Activated CD4-positive, alpha-beta T cell treated with anti-CD3 and anti-CD28 coated beads, Interleukin-10, Interleukin-2, amounts not matched to agents 100 ng/mL and 50 ng/mL, durations not matched to agents 16 hours and 8 hours (primary cell): ENCODE measurements around the gene MRPS6.

ENCODE experiments used
- DNase-seq: peaks from one replicate; pipeline ENCODE4 v3.0.0-alpha.2; 2020

The MRPS6 gene

GRCh38 chr21:34135330-34135729 is 62.0 kb downstream of the MRPS6 start:
- no peak for DNase-seq

GRCh38 chr21:34141373-34141772 is 68.0 kb downstream of the MRPS6 start:
- DNase-seq: no peak

- no peak for DNase-seq
Measured at GRCh38 chr21:34143685-34144182, 70.4 kb downstream of the MRPS6 start.

- DNase-seq: no peak
Measured at GRCh38 chr21:34144224-34144623, 70.8 kb downstream of the MRPS6 start.

GRCh38 chr21:34147792-34148418 is 74.5 kb downstream of the MRPS6 start:
- DNase-seq: no peak

- no peak for DNase-seq
Measured at GRCh38 chr21:34148419-34148804, 75.0 kb downstream of the MRPS6 start.

GRCh38 chr21:34148826-34149558 is 75.6 kb downstream of the MRPS6 start:
- no peak for DNase-seq

- no peak for DNase-seq
Measured at GRCh38 chr21:34152500-34152899, 79.1 kb downstream of the MRPS6 start.

- DNase-seq: peak; percentile 46
Measured at GRCh38 chr21:34154878-34155277, 81.5 kb downstream of the MRPS6 start.

GRCh38 chr21:34156957-34157356 is 83.6 kb downstream of the MRPS6 start:
- no peak for DNase-seq

- DNase-seq: no peak
Measured at GRCh38 chr21:34157521-34157920, 84.1 kb downstream of the MRPS6 start.

GRCh38 chr21:34158866-34159835 is 85.8 kb downstream of the MRPS6 start:
- no peak for DNase-seq

GRCh38 chr21:34166468-34166867 is 93.1 kb downstream of the MRPS6 start:
- DNase-seq: no peak

- no peak for DNase-seq
Measured at GRCh38 chr21:34170886-34171285, 97.5 kb downstream of the MRPS6 start.

GRCh38 chr21:34174470-34174869 is 101.1 kb downstream of the MRPS6 start:
- DNase-seq: no peak

- no peak for DNase-seq
Measured at GRCh38 chr21:34176448-34176847, 103.1 kb downstream of the MRPS6 start.

- DNase-seq: no peak
Measured at GRCh38 chr21:34177919-34178567, 104.7 kb downstream of the MRPS6 start.

- DNase-seq: no peak
Measured at GRCh38 chr21:34179204-34179935, 106.0 kb downstream of the MRPS6 start.

- no peak for DNase-seq
Measured at GRCh38 chr21:34180407-34180806, 107.0 kb downstream of the MRPS6 start.

GRCh38 chr21:34180826-34181359 is 107.5 kb downstream of the MRPS6 start:
- DNase-seq: no peak

- no peak for DNase-seq
Measured at GRCh38 chr21:34181431-34182039, 108.2 kb downstream of the MRPS6 start.
